SK-N-SH treated with all-trans-retinoic acid at 6 μM for 48 hours (cell line): ENCODE measurements around the gene IGSF22.
"Not testable (repeated sequence)": the region's sequence is repeated elsewhere in the genome, so short reads cannot be mapped to it uniquely, and the experiment has no call there.

Experiments used
- PATZ1 ChIP-seq: fragments of 250-450 bp; sonication (Bioruptor Pico); IDR thresholded peaks from 2 replicates; pipeline ENCODE4 v1.8.0; 2020; ENCODE audit warnings: mild to moderate bottlenecking, moderate library complexity, borderline replicate concordance
- RARB ChIP-seq: fragments of 250-450 bp; sonication (Bioruptor Pico); IDR thresholded peaks from 2 replicates; pipeline ENCODE4 v1.8.0; 2021; ENCODE audit warnings: mild to moderate bottlenecking, moderate library complexity

- not testable (repeated sequence) for TF ChIP-seq RARB; PATZ1 (CRISPR knock-in tag)
These were observed 53.8 kb downstream of the IGSF22 start for GRCh38 chr11:18672209-18672608.
